SK-N-SH (cell line): Measurements from ENCODE around the gene CDK18.

Experiments
- EP300 ChIP-seq, 2 experiments: IDR thresholded peaks; 2 replicates each; pipeline versions ENCODE4 v1.4.0 to v1.6.1; 2012; ENCODE audit warnings: borderline replicate concordance in 1 of 2, low read depth in 1 of 2, low read length in 1 of 2
- NFIC ChIP-seq: IDR thresholded peaks from 2 replicates; pipeline ENCODE4 v1.4.0; 2012; ENCODE audit warnings: borderline replicate concordance
- POLR2AphosphoS5 ChIP-seq: IDR thresholded peaks from 2 replicates; pipeline ENCODE4 v1.6.1; 2012; ENCODE audit warnings: low read depth, low read length
- RCOR1 ChIP-seq: fragments of 150-350 bp; IDR thresholded peaks from 2 replicates; pipeline ENCODE4 v1.6.1; 2017; ENCODE audit warnings: antibody characterized with exemption, low read length
- TF ChIP-seq, protein P1 (sequence below): fragments of 200-600 bp; sonication (generic); IDR thresholded peaks from 2 replicates; pipeline ENCODE4 v1.6.1; 2017; ENCODE audit warnings: antibody characterized with exemption, mild to moderate bottlenecking, moderate library complexity

GRCh38 chr1:205568135-205568468 lies 63.6 kb downstream of the CDK18 start:
- TF ChIP-seq POLR2AphosphoS5 (no peak), RCOR1 (no peak), EP300 (IDR thresholded peaks at IDR 0.05; ENCODE audit: borderline replicate concordance in 1 of 2, low read depth in 1 of 2, low read length in 1 of 2) (no peak), NFIC (no peak)
- TF ChIP-seq, protein P1, sequence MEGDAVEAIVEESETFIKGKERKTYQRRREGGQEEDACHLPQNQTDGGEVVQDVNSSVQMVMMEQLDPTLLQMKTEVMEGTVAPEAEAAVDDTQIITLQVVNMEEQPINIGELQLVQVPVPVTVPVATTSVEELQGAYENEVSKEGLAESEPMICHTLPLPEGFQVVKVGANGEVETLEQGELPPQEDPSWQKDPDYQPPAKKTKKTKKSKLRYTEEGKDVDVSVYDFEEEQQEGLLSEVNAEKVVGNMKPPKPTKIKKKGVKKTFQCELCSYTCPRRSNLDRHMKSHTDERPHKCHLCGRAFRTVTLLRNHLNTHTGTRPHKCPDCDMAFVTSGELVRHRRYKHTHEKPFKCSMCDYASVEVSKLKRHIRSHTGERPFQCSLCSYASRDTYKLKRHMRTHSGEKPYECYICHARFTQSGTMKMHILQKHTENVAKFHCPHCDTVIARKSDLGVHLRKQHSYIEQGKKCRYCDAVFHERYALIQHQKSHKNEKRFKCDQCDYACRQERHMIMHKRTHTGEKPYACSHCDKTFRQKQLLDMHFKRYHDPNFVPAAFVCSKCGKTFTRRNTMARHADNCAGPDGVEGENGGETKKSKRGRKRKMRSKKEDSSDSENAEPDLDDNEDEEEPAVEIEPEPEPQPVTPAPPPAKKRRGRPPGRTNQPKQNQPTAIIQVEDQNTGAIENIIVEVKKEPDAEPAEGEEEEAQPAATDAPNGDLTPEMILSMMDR: no peak
